Measurements from ENCODE around the gene IRX2.

Gene IRX2

DNA sequence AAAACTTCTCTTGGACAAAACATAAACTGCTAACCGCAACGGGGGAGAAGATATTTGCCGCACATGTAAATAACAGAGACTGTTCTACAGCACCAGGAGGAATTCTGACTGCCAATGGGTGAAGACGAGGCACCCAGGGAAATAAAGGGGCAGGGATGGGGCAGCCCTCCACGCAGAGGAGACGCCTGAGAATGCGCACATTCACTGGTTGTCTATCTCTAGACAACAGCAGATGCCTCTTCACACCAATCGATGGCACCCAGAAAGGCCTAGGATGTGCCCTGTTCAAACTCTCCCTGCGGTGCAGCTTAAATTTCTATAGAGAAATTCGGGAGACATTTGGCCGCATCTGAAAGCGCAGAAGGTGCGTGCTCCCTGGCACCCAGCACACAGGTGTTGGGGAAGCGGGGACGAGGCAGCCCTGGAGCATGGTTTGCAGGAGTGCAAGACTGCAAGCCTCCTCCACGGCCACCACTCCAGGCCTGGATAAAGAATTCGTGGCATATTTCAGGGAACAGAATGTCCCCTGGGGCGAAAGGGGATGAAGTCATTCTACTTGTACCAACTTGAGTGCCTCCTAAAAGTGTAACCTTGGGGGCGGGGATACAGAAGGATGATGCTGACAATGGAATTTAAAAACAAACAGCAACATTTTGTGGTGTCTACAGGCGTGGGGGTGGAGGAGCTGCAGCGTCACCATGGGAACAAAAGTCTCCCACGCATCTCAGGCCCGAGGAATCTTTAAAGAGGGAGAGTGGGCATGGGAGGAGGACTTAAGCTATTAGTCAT, 6.3 kb upstream of the IRX2 start:
- in situ Hi-C loops (cut with HindIII; ENCODE audit: low pct_ligation_motif_present, low pct_unique_long_range_greater_than_20kb, low sequenced_read_pairs): no loop called here
- DNase-seq: no peak

GRCh38 chr5:2756211-2757152, 5.0 kb upstream of the IRX2 start:
- in situ Hi-C loops (cut with HindIII; ENCODE audit: low pct_ligation_motif_present, low pct_unique_long_range_greater_than_20kb, low sequenced_read_pairs): no loop called here
- DNase-seq: peak; percentile 88

DNA sequence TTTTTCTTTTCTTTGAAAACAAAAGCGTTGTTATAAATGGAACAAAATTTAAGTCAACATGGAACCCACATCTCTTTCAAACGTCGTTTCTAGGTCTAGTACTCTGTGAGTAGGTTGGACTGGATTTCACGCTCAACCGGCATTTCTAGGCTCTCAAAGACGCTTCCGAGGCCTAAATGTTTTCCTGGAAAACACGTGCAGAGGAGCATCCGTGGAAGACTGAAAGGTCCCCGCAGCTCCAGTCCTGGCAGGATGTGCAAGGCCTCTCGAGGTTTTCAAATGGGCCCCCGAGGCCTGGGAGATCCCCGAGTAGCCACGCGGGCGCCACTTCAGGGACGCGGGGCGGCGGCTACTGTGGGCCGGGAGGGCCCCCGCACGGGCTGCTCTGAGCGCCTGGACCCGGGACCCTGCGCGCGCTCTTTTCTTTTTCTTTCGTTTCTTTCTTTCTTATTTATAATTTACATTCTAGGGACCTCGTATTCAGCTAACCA, 4.2 kb upstream of the IRX2 start:
- in situ Hi-C loops (cut with HindIII; ENCODE audit: low pct_ligation_motif_present, low pct_unique_long_range_greater_than_20kb, low sequenced_read_pairs): no loop called here
- DNase-seq: no peak

- no peak for DNase-seq
Measured at GRCh38 chr5:2755076-2755680, 3.7 kb upstream of the IRX2 start.

DNA sequence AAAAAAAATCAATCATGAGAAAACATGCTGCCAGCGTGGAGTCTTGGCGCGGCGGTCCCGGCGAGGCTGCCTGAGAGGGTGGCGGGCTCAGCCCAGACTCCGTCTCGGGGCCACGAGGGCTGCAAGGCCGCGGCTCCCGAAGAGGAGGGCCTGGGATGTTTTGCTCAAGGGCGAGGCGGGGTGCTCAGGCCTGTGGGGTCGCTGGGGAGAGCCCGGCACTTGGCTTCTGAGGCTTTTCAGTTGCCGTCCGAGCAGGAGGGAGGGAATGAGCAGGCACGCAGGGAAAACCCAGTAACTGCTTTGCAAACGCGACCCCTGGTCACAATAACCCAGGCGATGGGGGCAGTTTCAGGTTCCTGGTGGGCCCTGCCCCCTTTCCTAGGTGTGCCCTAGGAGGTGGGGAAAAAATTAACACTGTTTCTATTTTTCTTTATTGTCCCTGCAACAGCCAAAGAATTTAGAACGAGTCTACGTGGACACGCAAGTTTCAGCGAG, 3.2 kb upstream of the IRX2 start:
- in situ Hi-C loops (cut with HindIII; ENCODE audit: low pct_ligation_motif_present, low pct_unique_long_range_greater_than_20kb, low sequenced_read_pairs): no loop called here
- DNase-seq: no peak

More at GRCh38 chr5:2755076-2755680, 3.7 kb upstream of the IRX2 start:
- in situ Hi-C loops (cut with HindIII; ENCODE audit: low pct_ligation_motif_present, low pct_unique_long_range_greater_than_20kb, low sequenced_read_pairs): no loop called here

DNA sequence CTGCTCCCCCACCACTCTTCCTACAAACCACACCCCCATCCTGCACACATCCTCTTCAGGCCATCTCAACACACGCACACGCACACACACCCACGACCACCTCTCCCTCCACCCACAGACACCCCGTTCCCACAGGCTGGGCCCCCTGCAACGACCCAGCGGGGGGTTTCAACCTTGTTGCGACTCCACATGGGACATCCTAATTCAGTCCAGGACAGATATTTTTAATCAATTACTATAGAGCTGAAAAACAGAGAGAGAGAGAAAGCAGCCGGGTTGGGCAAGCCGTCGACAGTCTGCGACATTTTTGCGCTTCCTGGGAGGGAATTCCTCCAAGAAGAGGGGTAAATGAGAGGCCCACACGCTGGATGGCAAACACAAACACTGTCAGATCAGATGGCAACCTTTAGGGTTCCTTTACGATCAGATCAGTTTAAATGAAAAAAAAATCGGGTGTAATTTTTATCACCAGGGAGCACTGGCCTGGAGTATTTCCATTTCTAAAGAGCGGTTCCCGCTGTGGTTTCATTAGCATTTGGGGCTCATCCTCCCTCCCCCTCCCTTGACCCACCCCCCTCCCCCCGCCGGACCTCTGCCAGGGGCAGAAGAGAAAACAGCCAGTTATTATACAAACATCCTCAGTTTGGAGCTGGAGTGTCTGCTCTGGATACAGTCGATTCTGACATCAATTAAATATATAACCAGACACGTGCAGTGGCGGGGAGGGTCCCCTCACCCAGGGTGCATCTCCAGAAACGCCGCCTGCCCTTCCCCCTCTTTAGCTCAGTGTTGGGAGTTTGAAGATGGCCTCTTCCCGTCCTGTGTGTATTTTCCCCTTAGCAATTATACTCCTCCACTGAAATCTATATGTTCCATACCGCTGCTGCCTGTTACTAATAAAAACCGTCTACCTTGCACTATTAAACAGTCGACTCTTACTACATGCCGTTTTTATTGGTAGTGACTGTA, 2.3 kb upstream of the IRX2 start:
- in situ Hi-C loops (cut with HindIII; ENCODE audit: low pct_ligation_motif_present, low pct_unique_long_range_greater_than_20kb, low sequenced_read_pairs): no loop called here
- DNase-seq: no peak

GRCh38 chr5:2752821-2753439, 1.5 kb upstream of the IRX2 start:
- no peak for DNase-seq
- in situ Hi-C loops (cut with HindIII; ENCODE audit: low pct_ligation_motif_present, low pct_unique_long_range_greater_than_20kb, low sequenced_read_pairs): no loop called here

- peak; percentile 62 for DNase-seq
- in situ Hi-C loops (cut with HindIII; ENCODE audit: low pct_ligation_motif_present, low pct_unique_long_range_greater_than_20kb, low sequenced_read_pairs): no loop called here
Measured at GRCh38 chr5:2752059-2752820, 763 bp upstream of the IRX2 start.

- in situ Hi-C loops (cut with HindIII; ENCODE audit: low pct_ligation_motif_present, low pct_unique_long_range_greater_than_20kb, low sequenced_read_pairs): no loop called here
- DNase-seq: peak; percentile 25
Measured at GRCh38 chr5:2750758-2751464, 566 bp downstream of the IRX2 start.

DNA sequence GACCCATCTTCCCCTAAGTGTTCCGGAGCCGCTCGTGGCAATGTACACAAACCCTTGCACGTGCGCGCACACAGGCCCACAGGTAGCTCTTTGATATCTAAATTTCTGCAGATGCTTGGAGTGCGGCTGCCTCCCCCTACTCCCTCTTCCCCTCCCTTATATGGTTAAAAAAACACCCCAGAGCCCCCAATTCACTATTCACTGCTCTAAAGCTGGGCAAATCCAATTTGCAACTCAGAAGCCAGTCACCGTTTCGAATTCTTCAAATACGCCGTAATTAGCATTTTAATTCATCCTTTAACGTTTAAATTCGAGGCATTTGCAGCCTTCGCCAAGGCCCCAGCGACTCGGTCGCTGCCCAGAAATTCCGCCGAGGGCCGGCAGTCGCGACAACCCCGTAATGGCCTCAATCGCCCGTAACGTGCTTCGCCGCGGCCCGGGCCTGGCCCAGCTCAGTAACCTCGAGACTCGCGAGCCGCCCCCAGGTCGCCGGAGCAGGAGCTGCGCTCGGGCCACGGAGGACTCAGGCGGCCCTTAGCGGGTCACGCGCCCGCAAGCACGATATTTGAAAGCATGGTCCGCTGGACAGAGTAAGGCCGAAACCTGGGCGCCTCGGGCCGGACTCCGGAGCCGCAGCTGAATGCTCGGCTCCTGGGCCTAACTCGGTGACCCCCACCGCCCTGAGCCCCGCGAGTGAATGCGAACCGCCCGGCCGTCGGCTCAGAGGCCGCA, 1.3 kb downstream of the IRX2 start:
- DNase-seq: no peak

GRCh38 chr5:2749514-2750025, 1.9 kb downstream of the IRX2 start:
- no peak for DNase-seq
- in situ Hi-C loops (cut with HindIII; ENCODE audit: low pct_ligation_motif_present, low pct_unique_long_range_greater_than_20kb, low sequenced_read_pairs): no loop called here

More for the DNA sequence above, 1.3 kb downstream of the IRX2 start:
- in situ Hi-C loops (cut with HindIII; ENCODE audit: low pct_ligation_motif_present, low pct_unique_long_range_greater_than_20kb, low sequenced_read_pairs): no loop called here

DNA sequence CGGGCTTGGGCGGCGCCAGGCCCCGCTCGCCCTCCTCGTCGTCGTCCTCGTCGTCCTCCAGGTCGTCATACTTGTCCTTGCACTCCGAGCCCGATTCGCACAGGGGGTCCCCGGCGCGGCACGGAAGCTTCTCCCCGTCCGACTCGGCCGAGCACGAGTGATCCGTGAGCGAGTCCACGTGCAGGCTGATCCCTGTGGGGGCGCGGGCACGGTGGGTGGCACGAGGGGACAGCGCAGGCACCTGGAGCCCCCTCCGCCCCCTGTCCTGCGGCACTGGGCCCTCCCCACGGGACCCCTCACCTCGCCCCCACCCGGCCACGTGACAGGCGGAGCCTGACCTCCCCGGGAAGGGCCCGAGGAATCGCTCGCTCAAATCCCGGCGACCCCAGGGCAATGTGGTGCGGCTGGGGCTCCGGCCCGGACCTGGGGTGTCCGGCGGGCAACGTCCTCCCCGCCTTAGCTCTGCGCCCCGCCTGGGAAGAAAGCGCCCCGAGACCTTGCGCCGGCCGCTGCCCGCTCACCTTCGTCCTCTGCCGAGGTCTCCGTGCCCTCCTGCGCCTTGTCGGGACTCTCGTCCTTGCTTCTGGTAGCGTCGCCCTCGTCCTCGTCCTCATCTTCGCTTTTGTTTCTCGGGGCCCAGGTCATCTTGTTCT, 2.5 kb downstream of the IRX2 start:
- no peak for DNase-seq
- in situ Hi-C loops (cut with HindIII; ENCODE audit: low pct_ligation_motif_present, low pct_unique_long_range_greater_than_20kb, low sequenced_read_pairs): no loop called here

DNA sequence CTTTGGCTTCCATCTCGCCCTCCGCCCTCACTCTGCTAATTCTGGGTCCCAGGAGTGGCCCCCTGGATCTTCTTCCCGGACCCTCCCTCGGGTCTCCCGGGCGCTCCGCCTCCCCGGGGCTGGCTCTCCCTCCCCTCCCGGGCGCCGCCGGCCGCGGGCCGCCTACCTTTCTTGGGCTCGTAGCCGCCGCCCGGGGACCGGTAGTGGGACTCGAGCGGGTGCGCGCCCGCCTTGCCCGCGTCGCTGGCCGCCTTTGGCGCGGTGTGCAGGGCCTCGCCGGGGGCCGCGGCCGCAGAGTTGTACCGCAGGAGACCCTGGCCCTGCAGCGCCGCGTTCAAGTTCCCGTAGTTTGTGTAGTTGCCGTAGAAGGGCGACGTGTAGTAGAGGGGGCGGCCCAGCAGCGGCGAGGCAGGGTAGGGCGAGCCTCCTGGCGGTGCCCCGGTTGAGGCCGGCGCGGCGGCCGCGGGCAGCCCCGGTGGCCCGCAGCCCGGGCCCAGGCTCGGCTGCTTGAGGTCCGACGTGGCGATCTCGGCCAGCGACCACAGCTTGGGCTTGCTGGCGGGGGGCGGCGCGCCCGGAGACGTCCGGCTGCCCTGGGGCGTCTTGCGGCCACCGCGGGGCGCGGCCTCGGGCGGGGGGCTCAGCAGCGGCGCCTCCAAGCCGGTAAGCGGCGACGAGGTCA, 3.2 kb downstream of the IRX2 start:
- no peak for DNase-seq
- in situ Hi-C loops (cut with HindIII; ENCODE audit: low pct_ligation_motif_present, low pct_unique_long_range_greater_than_20kb, low sequenced_read_pairs): no loop called here

GRCh38 chr5:2747363-2748162, 3.9 kb downstream of the IRX2 start:
- in situ Hi-C loops (cut with HindIII; ENCODE audit: low pct_ligation_motif_present, low pct_unique_long_range_greater_than_20kb, low sequenced_read_pairs): no loop called here
- DNase-seq: no peak

Data from ACHN (cell line).